ENCODE measurements around the gene CEP70.
"Not testable (repeated sequence)": the region's sequence is repeated elsewhere in the genome, so short reads cannot be mapped to it uniquely, and the experiment has no call there.

The CEP70 gene

DNA sequence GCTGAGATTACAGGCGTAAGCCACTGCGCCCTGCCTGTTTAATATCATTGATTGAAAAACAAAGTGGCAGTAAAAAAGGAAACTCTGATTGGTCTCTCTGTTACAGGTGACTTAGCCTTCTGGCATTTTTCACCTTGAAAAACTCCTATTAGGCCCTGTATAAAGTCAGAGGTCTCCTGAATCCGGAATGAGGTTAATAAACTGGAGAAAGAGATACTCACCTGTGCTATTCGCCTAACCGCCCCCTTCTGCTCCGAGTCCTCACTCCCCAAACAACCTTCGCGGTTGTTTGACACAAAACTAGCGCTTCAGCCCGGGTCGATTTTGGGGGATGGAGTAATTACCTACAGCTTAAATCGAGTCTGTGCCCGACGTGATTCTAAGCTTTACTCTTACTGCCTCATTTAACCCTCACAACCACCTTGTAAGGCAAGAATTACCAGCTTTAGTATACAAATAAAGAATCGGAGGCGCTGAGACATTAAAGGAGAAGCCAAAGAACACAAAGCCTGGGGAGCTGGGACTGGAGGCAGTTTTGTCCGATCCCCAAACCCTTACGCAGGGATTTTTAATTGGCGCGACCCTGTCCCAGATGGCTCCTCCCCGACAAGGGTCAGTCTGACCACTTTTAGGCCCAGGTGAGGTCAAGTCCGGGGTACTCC, 441 bp downstream of the CEP70 start:
- no peak for DNase-seq (ENCODE audit: low spot score)

DNA sequence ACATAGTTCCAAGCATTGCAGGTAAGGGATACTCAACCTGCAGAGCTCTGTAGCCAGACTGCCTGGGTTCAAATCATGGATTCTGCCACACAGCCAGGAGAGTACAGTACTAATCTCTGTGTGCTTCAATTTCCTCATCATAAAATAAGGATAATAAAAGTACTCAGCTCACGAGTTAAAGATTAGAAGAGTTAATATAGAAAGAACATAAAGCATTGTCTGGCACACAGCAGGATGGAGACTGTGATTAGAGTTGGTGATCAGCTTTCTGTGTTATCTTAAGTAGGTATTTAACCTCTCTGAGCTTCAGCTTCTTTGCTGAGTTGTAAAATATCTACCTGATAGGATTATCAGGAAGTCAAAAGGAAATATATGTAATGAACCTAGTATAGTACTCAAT, 2.7 kb downstream of the CEP70 start:
- no peak for DNase-seq (ENCODE audit: low spot score)

GRCh38 chr3:138588445-138588844, 5.6 kb downstream of the CEP70 start:
- no peak for DNase-seq (ENCODE audit: low spot score)

GRCh38 chr3:138587374-138587773, 6.7 kb downstream of the CEP70 start:
- DNase-seq (ENCODE audit: low spot score), result no peak

DNA sequence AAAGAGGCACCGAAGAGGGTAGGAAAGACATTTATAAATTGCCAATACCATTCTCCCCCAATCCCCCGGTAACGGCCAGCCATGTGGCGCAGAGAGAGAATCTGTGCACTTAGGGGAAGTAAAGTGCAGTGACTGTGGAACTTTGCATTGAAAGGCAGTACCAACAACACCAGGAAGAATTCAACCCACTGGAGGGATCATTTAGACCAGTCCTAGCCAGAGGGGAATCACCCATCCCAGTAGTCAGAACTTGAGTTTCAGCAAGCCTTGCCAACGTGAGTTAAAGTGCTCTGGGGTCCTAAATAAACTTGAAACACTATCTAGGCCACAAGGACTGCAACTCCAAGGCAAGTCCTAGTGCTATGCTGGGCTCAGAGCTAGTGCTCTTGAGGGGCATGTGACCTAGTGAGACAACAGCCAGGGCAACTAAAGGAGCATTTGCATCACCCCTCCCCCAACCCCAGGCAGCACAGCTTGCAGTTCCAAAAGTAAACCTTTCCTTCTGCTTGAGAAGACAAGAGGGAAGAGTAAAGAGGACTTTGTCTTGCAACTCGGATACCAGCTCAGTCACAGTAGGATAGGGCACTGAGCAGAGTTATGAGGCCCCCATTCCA, 15.0 kb downstream of the CEP70 start:
- no peak for DNase-seq (ENCODE audit: low spot score)

GRCh38 chr3:138578141-138578540, 15.9 kb downstream of the CEP70 start:
- DNase-seq (ENCODE audit: low spot score), result no peak

GRCh38 chr3:138573138-138573537, 20.9 kb downstream of the CEP70 start:
- DNase-seq (ENCODE audit: low spot score), result no peak

DNA sequence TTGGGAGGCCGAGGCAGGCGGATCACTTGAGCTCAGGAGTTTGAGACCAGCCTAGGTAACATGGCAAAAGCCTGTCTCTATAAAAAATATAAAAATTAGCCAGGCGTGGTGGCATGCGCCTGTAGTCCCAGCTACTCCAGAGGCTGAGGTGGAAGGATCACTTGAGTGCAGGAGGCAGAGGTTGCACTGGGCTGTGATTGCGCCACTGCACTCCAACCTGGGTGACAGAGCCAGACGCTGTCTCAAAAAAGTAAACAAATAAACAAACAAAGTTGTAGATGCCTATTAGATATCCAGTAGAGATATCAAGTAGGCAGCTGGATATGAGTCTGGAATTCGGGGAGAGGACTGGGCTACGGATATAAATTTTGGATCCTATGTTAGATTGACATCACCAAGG, 24.4 kb downstream of the CEP70 start:
- DNase-seq (ENCODE audit: low spot score), result not testable (repeated sequence)

GRCh38 chr3:138569090-138569489, 25.0 kb downstream of the CEP70 start:
- no peak for DNase-seq (ENCODE audit: low spot score)

DNA sequence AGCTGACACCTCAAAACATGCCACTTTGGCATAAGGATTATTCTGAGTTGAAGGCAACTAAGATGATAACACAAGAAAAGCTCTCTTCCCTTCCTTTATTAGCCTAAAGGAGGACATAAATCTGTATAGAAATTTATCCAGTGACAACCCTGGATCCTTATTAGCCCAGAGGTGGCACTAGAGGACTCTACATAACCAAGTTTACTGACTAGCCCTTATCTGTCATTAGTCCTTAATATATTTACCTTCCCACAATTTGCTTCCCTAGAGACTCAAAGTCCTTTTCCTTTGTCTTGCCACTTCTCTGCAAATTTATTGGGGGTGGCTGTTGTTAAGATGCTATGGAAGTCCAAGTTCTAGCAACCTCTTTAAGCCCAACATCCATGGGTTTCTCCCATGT, 26.7 kb downstream of the CEP70 start:
- no peak for DNase-seq (ENCODE audit: low spot score)

DNA sequence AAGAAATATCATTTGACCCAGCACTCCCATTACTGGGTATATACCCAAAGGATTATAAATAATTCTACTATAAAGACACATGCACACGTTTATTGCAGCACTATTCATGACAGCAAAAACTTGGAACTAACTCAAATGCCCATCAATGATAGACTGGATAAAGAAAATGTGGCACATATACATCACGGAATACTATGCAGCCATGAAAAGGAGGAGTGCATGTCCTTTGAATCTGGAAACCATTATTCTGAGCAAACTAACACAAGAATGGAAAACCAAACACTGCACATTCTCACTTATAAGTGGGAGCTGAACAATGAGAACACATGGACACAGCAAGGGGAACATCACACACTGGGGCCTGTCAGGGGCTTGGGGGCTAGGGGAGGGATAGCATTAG, 27.8 kb downstream of the CEP70 start:
- not testable (repeated sequence) for DNase-seq (ENCODE audit: low spot score)

DNA sequence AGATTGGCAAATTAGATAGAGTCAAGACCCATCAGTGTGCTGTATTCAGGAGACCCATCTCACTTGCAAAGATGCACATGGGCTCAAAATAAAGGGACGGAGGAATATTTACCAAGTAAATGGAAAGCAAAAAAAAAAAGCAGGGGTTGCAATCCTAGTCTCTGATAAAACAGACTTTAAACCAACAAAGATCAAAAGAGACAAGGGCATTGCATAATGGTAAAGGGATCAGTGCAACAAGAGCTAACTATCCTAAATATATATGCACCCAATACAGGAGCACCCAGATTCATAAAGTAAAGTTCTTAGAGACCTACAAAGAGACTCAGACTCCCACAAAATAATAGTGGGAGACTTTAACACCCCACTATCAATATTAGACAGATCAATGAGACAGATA, 31.2 kb downstream of the CEP70 start:
- DNase-seq (ENCODE audit: low spot score), result not testable (repeated sequence)

- no peak for DNase-seq (ENCODE audit: low spot score)
Observed at GRCh38 chr3:138560501-138560900, 33.6 kb downstream of the CEP70 start.

- no peak for DNase-seq (ENCODE audit: low spot score)
Observed at GRCh38 chr3:138559134-138559533, 34.9 kb downstream of the CEP70 start.

DNA sequence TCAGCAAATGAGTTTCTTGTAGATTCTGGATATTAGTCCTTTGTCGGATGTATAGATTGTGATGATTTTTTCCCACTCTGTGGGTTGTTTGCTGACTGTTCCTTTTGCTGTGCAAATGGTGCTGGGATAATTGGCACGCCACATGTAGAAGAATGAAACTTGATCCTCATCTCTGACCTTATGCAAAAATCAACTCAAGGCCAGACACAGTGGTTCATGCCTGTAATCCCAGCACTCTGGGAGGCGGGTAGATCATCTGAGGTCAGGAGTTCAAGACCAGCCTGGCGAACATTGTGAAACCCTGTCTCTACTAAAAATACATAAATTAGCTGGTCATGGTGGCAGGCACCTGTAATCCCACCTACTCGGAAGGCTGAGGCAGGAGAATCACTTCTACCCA, 39.3 kb downstream of the CEP70 start:
- DNase-seq (ENCODE audit: low spot score), result not testable (repeated sequence)

DNA sequence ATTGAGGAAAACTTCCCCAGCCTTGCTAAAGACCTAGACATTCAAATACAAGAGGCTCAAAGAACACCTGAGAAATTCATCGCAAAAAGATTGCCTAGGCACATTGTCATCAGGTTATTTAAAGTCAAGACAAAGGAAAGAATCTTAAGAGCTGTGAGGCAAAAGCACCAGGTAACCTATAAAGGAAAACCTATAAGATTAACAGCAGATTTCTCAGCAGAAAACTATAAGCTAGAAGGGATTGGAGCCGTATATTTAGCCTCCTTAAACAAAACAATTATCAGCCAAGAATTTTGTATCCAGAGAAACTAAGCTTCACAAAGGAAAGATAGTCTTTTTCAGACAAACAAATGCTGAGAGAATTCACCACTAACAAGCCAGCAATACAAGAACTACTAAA, 43.1 kb downstream of the CEP70 start:
- DNase-seq (ENCODE audit: low spot score), result not testable (repeated sequence)

GRCh38 chr3:138549179-138549977, 44.7 kb downstream of the CEP70 start:
- DNase-seq (ENCODE audit: low spot score), result no peak

DNA sequence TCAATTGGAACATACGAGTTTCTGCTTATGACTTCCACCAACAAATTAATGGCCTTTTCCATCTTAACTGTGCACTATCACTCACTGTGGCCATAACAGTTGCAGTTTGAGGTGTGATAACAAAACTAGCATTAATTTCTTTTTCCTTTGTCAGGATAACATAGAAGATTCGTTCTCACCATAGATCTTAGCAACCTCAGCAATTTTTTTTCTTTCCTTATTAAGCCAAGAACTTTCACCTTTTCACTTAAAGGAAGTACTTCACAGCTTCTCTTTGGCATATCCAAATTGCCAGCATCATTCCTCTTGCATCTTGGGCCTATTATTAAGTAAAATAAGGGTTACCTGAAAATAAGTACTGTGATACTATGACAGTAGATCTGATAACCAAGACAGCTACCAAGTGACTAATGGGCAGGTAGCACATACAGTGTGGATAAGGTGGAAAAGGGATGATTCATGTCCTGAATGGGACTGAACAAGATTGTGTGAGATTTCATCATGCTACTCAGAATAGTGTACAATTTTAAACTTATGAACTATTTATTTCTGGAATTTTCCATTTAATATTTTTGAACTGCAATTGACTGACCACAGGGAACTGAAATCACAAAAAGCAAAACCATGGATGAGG, 46.6 kb downstream of the CEP70 start:
- DNase-seq (ENCODE audit: low spot score), result no peak

DNA sequence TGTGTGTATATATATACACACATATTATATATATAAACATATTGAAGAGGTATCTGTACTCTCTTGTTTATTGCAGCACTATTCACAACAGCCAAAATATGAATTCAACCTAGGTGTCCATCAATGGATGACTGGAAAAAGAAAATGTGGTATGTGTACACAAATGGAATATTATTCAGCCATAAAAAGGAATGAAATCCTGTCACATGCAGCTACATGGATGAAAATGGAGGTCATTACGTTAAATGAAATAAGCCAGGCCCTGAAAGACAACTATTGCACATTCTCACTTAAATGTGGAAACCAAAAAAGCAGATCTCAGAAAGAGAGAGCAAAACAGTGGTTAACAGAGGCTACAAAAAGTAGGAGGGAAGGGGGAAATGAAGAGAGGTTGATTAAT, 49.5 kb downstream of the CEP70 start:
- no peak for DNase-seq (ENCODE audit: low spot score)

GRCh38 chr3:138542977-138543376, 51.1 kb downstream of the CEP70 start:
- DNase-seq (ENCODE audit: low spot score), result no peak

DNA sequence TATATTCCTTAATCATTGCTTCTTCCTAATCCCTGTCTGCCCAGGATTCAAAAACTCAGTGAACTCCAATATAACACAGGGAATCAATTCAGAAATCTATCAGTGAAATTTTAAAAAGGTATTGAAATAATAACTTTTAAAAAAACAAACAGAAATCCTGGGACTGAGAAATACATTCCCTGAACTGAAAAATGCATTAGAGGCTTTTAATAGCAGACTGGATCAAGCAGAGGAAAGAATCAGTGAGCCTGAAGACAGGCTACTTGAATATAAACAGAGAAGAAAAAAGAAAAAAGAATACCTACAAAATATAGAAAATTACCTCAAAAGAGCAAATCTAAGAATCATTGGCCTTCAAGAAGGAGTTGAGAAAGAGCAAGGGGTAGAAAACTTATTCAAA, 54.7 kb downstream of the CEP70 start:
- no peak for DNase-seq (ENCODE audit: low spot score)

- not testable (repeated sequence) for DNase-seq (ENCODE audit: low spot score)
Observed at GRCh38 chr3:138521445-138521844, 72.6 kb downstream of the CEP70 start.

Measured in COLO829 (cell line).